IMR-90 (cell line): ENCODE data around the gene BCL2. TPM values are rescaled to one million over a fixed set of nuclear protein-coding genes. Genes with fewer than 3 reads are reported as not detected.

Source experiments
- ATAC-seq: fragments of 200-7000 bp; cut with Tn5 transposase; 2 replicates; pipeline ENCODE4 v1.9.1; 2020; ENCODE audit warnings: low read depth, mild to moderate bottlenecking, moderate library complexity
- BruUV-seq: library from RNA; stranded (reverse); fragments of 400-500 nt; replicated peaks from 2 replicates; lab custom pipeline; 2021; lab: Mats Ljungman, UMichigan
- CTCF ChIA-PET: fragments of 300-600 bp; formaldehyde crosslinking; extraction: SDS; loops from one replicate; lab custom pipeline; 2021; ENCODE audit warnings: antibody characterized with exemption; lab: Yijun Ruan, JAX
- POLR2A ChIA-PET: fragments of 300-600 bp; sonication (Branson Sonifier 250); formaldehyde crosslinking; loops from one replicate; lab custom pipeline; 2022; ENCODE audit warnings: antibody characterized with exemption; ENCODE audit not compliant: unreplicated experiment; lab: Charles Lee
- DNase-seq: peaks from one replicate; pipeline ENCODE4 v3.0.0; 2013
- H2AFZ ChIP-seq: replicated peaks from 2 replicates; pipeline ENCODE3; 2013; ENCODE audit warnings: low read length, mild to moderate bottlenecking; ENCODE audit not compliant: poor library complexity
- H2AK5ac ChIP-seq: 2 replicates; pipeline ENCODE4 v1.6.1; 2013; ENCODE audit warnings: low read depth, low read length, inconsistent platforms
- H2AK9ac ChIP-seq: replicated peaks from 2 replicates; pipeline ENCODE3; 2013; ENCODE audit warnings: mild to moderate bottlenecking, low read depth, low read length, moderate library complexity; ENCODE audit not compliant: poor library complexity
- H2BK120ac ChIP-seq: 2 replicates; pipeline ENCODE4 v1.6.1; 2013; ENCODE audit warnings: low read depth, low read length, inconsistent platforms
- H2BK15ac ChIP-seq: 3 replicates; pipeline ENCODE4 v1.6.1; 2013; ENCODE audit warnings: low read depth, low read length, inconsistent platforms
- H2BK20ac ChIP-seq: 2 replicates; pipeline ENCODE4 v1.6.1; 2013; ENCODE audit warnings: low read depth, mild to moderate bottlenecking, inconsistent platforms, low read length, moderate library complexity
- H2BK5ac ChIP-seq: 2 replicates; pipeline ENCODE4 v1.6.1; 2013; ENCODE audit warnings: mild to moderate bottlenecking, low read depth, low read length, inconsistent platforms; ENCODE audit not compliant: poor library complexity, severe bottlenecking
- H3K14ac ChIP-seq: replicated peaks from 2 replicates; pipeline ENCODE4 v1.6.1; 2013; ENCODE audit warnings: low read depth, low read length, inconsistent platforms
- H3K18ac ChIP-seq: 2 replicates; pipeline ENCODE4 v1.6.1; 2013; ENCODE audit warnings: low read depth, low read length, control low read depth
- H3K23ac ChIP-seq: 2 replicates; pipeline ENCODE4 v1.6.1; 2013; ENCODE audit warnings: low read depth, low read length, inconsistent platforms
- H3K27ac ChIP-seq: 2 replicates; pipeline ENCODE4 v1.5.1; 2013; ENCODE audit warnings: mild to moderate bottlenecking, control low read depth, low read length; ENCODE audit not compliant: insufficient read depth
- H3K27me3 ChIP-seq: 2 replicates; pipeline ENCODE4 v1.6.1; 2013; ENCODE audit warnings: low read length; ENCODE audit not compliant: control insufficient read depth, insufficient read depth
- H3K36me3 ChIP-seq: 2 replicates; pipeline ENCODE4 v1.6.1; 2013; ENCODE audit warnings: low read length, mixed read lengths; ENCODE audit not compliant: control insufficient read depth, insufficient read depth
- H3K4ac ChIP-seq: 2 replicates; pipeline ENCODE4 v1.6.1; 2013; ENCODE audit warnings: low read depth, low read length, inconsistent platforms
- H3K4me1 ChIP-seq: 2 replicates; pipeline ENCODE4 v1.6.1; 2013; ENCODE audit warnings: low read length, mixed read lengths; ENCODE audit not compliant: control insufficient read depth, insufficient read depth
- H3K4me2 ChIP-seq: 2 replicates; pipeline ENCODE4 v1.6.1; 2013; ENCODE audit warnings: low read depth, mild to moderate bottlenecking, control low read depth, low read length, moderate library complexity
- H3K4me3 ChIP-seq: 2 replicates; pipeline ENCODE4 v1.5.1; 2013; ENCODE audit warnings: low read depth, mild to moderate bottlenecking, control low read depth, low read length, moderate library complexity; ENCODE audit not compliant: insufficient read depth
- H3K56ac ChIP-seq: 2 replicates; pipeline ENCODE4 v1.6.1; 2013; ENCODE audit warnings: low read length, inconsistent platforms; ENCODE audit not compliant: insufficient read depth; ENCODE audit errors: extremely low read depth
- H3K79me1 ChIP-seq, 2 experiments: 2 replicates each; pipeline ENCODE4 v1.6.1; 2013; ENCODE audit warnings: low read length in 2 of 2, inconsistent platforms in 1 of 2, low read depth in 1 of 2
- H3K9ac ChIP-seq: 2 replicates; pipeline ENCODE4 v1.6.1; 2013; ENCODE audit warnings: low read depth, low read length, control low read depth
- H3K9me1 ChIP-seq: 2 replicates; pipeline ENCODE4 v1.6.1; 2013; ENCODE audit warnings: low read length, inconsistent platforms; ENCODE audit not compliant: insufficient read depth
- H3K9me3 ChIP-seq: 2 replicates; pipeline ENCODE4 v1.6.1; 2013; ENCODE audit warnings: low read length; ENCODE audit not compliant: control insufficient read depth, insufficient read depth
- H4K20me1 ChIP-seq: 2 replicates; pipeline ENCODE4 v1.6.1; 2013; ENCODE audit warnings: low read length, inconsistent platforms; ENCODE audit not compliant: insufficient read depth
- H4K5ac ChIP-seq: 2 replicates; pipeline ENCODE4 v1.6.1; 2013; ENCODE audit warnings: mild to moderate bottlenecking, low read depth, low read length, control low read depth
- H4K8ac ChIP-seq, 2 experiments: 2 replicates each; pipeline ENCODE4 v1.6.1; 2013; ENCODE audit warnings: low read depth in 2 of 2, low read length in 2 of 2, control low read depth in 1 of 2, inconsistent platforms in 1 of 2
- H4K91ac ChIP-seq: 2 replicates; pipeline ENCODE4 v1.6.1; 2013; ENCODE audit warnings: low read depth, low read length, inconsistent platforms; ENCODE audit not compliant: insufficient read depth
- CEBPB ChIP-seq: IDR thresholded peaks from 2 replicates; pipeline ENCODE4 v1.6.1; 2012; ENCODE audit warnings: low read depth, low read length, improper control_type of control experiment
- MAFK ChIP-seq: IDR thresholded peaks from 2 replicates; pipeline ENCODE4 v1.6.1; 2012; ENCODE audit warnings: low read depth, low read length, improper control_type of control experiment
- POLR2A ChIP-seq: IDR thresholded peaks from 2 replicates; pipeline ENCODE4 v1.6.1; 2012; ENCODE audit warnings: mild to moderate bottlenecking, low read depth, low read length
- SMC3 ChIP-seq: fragments of 150-350 bp; IDR thresholded peaks from 2 replicates; pipeline ENCODE4 v1.6.1; 2016; ENCODE audit warnings: low read depth, mild to moderate bottlenecking, antibody characterized with exemption, low read length, moderate library complexity
- WGBS, 2 experiments: methylation state at CpG; one replicate each; pipeline versions ENCODE4 v1.1.5 to v1.1.7; 2013; ENCODE audit warnings: missing lambda C conversion rate in 2 of 2; ENCODE audit not compliant: insufficient read length in 1 of 2; ENCODE audit errors: extremely low coverage in 2 of 2; 5-methylcytosine and 5-hydroxymethylcytosine counted together
- dilution Hi-C: fragments of 300-500 bp; cut with HindIII; formaldehyde crosslinking; loops from one replicate; pipeline ENCODE4 v1.14.3; 2018; ENCODE audit warnings: low sequenced_read_pairs; ENCODE audit not compliant: unreplicated experiment
- in situ Hi-C: fragments of 300-500 bp; cut with MboI; formaldehyde crosslinking; loops from 3 replicates; pipeline ENCODE4 v1.14.3; 2019; ENCODE audit warnings: low sequenced_read_pairs, inconsistent platforms, mixed read lengths
- intact Hi-C: fragments of 100-400 bp; cut with micrococcal nuclease; formaldehyde crosslinking; loops from 2 replicates; pipeline ENCODE4 v1.10.0; 2022
- polyA plus RNA-seq, 3 experiments: library from polyadenylated mRNA; depleted of rRNA; stranded (reverse); fragments of >200 nt; gene quantifications; 2 replicates each; pipeline ENCODE4 v1.2.3, GENCODE V29; 2012; ENCODE audit warnings: low replicate concordance in 1 of 3
- total RNA-seq: library from RNA; depleted of rRNA; stranded (reverse); fragments of >200 nt; gene quantifications from 2 replicates; pipeline ENCODE4 v1.2.3, GENCODE V29; 2012
- TF ChIP-seq, protein P1 (sequence below): conservative IDR thresholded peaks from 2 replicates; pipeline ENCODE4 v1.5.1; 2012; ENCODE audit warnings: mild to moderate bottlenecking, low read depth, low read length, improper control_type of control experiment

BCL2 gene
- total and polyA plus RNA-seq, 2 of the 4 experiments (the other 2 are of a cell fraction) = 0.24 to 0.54 TPM

DNA sequence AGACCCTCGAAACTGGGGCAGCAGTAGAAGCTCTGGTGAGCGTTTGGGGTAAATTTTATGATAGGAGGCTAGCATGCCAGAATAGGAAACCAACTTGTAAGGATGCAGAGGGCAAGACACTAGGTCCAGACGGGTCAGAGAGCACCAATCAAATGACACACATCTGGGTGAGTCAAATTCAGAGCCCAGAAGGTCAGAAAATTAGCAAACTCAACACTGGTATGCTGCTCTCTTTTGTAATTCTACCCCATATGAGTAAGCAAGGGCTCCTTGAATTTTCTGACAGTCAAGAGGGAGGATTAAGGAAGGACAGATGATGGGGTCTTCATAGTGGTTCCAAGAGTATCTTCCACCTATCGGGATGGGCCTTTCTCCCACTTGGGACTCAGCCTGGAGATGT is 209.8 kb downstream of the BCL2 start:
- Histone ChIP-seq H3K18ac (no peak overlapping the region), H4K5ac (no peak overlapping the region), H2BK20ac (no peak overlapping the region), H2BK15ac (no peak overlapping the region), H3K27me3 (peaks cover 13% of the 10 kb centered on the region), H3K14ac (no peak overlapping the region), H2BK120ac (no peak overlapping the region), H3K36me3 (no peaks in the 10 kb centered on the region), H3K4ac (no peak overlapping the region), H3K27ac (no peak overlapping the region), H3K4me2 (no peak overlapping the region), H2AFZ (no peak overlapping the region), H3K56ac (no peak overlapping the region), H2AK5ac (no peak overlapping the region), H2AK9ac (no peak overlapping the region), H3K9me1 (no peaks in the 10 kb centered on the region), H3K4me3 (no peak overlapping the region), H3K9me3 (no peaks in the 10 kb centered on the region), H4K20me1 (no peaks in the 10 kb centered on the region), H4K91ac (no peak overlapping the region), H2BK5ac (no peak overlapping the region), H3K4me1 (no peaks in the 10 kb centered on the region), H3K9ac (no peak overlapping the region), H3K79me1 (no peaks in the 10 kb centered on the region), H3K23ac (no peak overlapping the region), H4K8ac (no peak overlapping the region)
- no peak for DNase-seq
- no peak for ATAC-seq
- WGBS, 2 experiments = 100% methylated on average over 1 of the region's 4 CpGs; no CpG with 5 or more reads in 1 of the 2 experiments
- intact Hi-C loops (no loop called here), in situ Hi-C loops (no loop called here), dilution Hi-C loops (no loop called here)
- ChIA-PET CTCF (no interaction called here), POLR2A (no interaction called here)
- TF ChIP-seq CEBPB = no peak
- TF ChIP-seq MAFK = no peak
- TF ChIP-seq SMC3 = no peak
- TF ChIP-seq POLR2A = no peak
- TF ChIP-seq, protein P1, sequence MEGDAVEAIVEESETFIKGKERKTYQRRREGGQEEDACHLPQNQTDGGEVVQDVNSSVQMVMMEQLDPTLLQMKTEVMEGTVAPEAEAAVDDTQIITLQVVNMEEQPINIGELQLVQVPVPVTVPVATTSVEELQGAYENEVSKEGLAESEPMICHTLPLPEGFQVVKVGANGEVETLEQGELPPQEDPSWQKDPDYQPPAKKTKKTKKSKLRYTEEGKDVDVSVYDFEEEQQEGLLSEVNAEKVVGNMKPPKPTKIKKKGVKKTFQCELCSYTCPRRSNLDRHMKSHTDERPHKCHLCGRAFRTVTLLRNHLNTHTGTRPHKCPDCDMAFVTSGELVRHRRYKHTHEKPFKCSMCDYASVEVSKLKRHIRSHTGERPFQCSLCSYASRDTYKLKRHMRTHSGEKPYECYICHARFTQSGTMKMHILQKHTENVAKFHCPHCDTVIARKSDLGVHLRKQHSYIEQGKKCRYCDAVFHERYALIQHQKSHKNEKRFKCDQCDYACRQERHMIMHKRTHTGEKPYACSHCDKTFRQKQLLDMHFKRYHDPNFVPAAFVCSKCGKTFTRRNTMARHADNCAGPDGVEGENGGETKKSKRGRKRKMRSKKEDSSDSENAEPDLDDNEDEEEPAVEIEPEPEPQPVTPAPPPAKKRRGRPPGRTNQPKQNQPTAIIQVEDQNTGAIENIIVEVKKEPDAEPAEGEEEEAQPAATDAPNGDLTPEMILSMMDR = no peak
- BruUV-seq = no TSS peak
